ENCODE results near the gene GPHN. TPM values are rescaled to one million over a fixed set of nuclear protein-coding genes. Genes with fewer than 3 reads are reported as not detected.
"Not testable (repeated sequence)": the region's sequence is repeated elsewhere in the genome, so short reads cannot be mapped to it uniquely, and the experiment has no call there.

The GPHN gene
- total RNA-seq, 2 donors from 2014 or later: 18.1 to 21.2 TPM

DNA sequence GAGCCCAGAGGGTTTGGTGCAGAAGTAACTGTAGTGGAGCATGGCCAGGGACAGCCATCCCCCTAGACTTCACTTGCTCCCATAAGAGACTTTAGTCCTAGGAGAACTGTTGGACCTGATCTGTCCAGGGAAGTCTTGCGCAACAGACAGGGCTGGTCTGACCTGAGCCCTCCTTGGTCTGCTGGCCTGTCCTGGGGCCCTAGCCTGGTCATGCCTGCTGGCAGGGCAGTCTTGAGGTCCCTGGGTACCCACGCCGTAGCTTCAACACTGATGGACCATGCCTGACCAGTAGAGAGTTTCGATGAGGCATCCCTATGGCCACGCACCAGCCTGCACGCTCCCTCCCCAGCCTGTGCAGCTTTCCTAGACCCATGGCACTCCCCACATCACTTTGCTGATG, 305.7 kb downstream of the GPHN start:
- peaks cover 15 to 21% of the 10 kb centered on the region in 2 donors for H3K9me3 Mint-ChIP-seq
- no peak for DNase-seq
- no peak overlapping the region for H3K4me3 Mint-ChIP-seq
- H3K27ac Mint-ChIP-seq: no peak overlapping the region
- H3K4me1 Mint-ChIP-seq (ENCODE audit: low read depth): no peaks in the 10 kb centered on the region
- ATAC-seq (replicated peaks in 1 of 2): no peak
- no peaks in the 10 kb centered on the region for H3K27me3 Mint-ChIP-seq (ENCODE audit: low read depth)
- peaks cover 18 to 24% of the 10 kb centered on the region in 2 donors for H3K36me3 Mint-ChIP-seq (ENCODE audit: insufficient read depth in 2 of 2)

DNA sequence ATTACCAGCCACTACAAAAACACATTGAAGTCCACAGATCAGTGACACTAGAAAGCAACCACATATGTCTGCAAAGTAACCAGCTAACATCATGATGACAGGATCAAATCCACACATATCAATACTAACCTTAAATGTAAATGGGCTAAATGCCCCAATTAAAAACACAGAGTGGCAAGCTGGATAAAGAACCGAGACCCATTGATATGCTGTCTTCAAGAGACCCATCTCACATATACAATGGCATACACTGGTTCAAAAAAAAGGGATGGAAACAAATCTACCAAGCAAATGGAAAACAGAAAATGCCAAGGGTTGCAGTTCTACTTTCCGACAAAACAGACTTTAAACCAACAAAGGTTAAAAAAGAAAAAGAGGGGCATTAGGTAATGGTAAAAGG, 307.7 kb downstream of the GPHN start:
- peaks cover 18 to 24% of the 10 kb centered on the region in 2 donors for H3K36me3 Mint-ChIP-seq (ENCODE audit: insufficient read depth in 2 of 2)
- no peak overlapping the region for H3K27ac Mint-ChIP-seq
- DNase-seq (no peak), ATAC-seq (replicated peaks in 1 of 2) (no peak)
- peaks cover 15 to 21% of the 10 kb centered on the region in 2 donors for H3K9me3 Mint-ChIP-seq
- H3K27me3 Mint-ChIP-seq (ENCODE audit: low read depth): no peaks in the 10 kb centered on the region
- no peak overlapping the region for H3K4me3 Mint-ChIP-seq
- no peaks in the 10 kb centered on the region for H3K4me1 Mint-ChIP-seq (ENCODE audit: low read depth)

DNA sequence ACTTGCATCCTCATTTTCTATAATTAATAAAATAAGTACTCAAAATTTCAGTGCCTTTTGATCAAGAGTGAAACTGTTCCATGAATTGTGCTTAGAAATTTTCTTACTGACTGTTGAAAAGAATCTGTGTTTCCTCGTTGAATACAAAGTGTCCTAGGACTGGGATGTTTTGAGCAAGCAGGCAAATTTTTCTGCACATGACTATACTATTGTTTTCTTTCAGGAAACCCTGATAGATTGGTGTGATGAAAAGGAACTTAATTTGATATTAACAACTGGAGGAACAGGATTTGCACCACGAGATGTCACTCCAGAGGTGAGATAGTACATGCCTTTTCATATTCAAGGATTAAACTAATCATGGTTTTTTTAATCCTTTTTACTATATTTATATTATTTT, 316.3 kb downstream of the GPHN start:
- H3K27ac Mint-ChIP-seq: no peak overlapping the region
- DNase-seq (no peak), ATAC-seq (replicated peaks in 1 of 2) (no peak)
- no peaks in the 10 kb centered on the region for H3K9me3 Mint-ChIP-seq
- H3K36me3 Mint-ChIP-seq (ENCODE audit: insufficient read depth in 2 of 2): no peaks in the 10 kb centered on the region
- no peaks in the 10 kb centered on the region for H3K27me3 Mint-ChIP-seq (ENCODE audit: low read depth)
- no peak overlapping the region for H3K4me3 Mint-ChIP-seq
- no peaks in the 10 kb centered on the region for H3K4me1 Mint-ChIP-seq (ENCODE audit: low read depth)

DNA sequence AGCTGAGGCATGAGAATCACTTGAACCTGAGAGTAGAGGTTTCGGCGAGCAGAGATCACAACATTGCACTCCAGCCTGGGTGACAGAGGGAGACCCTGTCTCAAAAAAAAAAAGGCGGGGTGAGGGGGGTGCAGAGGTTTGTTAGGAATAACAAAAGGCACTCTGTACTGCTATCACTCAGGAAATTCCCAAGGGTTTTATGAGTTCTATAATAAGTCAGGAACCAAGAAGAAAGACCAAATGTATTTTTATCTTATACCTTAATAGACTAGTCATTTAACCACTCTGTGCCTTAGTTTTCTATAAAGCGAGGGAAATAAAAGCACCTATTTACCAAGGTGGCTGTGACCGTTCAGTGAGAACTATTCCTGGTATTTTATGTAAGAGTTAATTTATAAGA, 319.2 kb downstream of the GPHN start:
- H3K9me3 Mint-ChIP-seq: no peaks in the 10 kb centered on the region
- H3K27ac Mint-ChIP-seq: no peak overlapping the region
- no peak for ATAC-seq (replicated peaks in 1 of 2)
- H3K27me3 Mint-ChIP-seq (ENCODE audit: low read depth): no peaks in the 10 kb centered on the region
- no peaks in the 10 kb centered on the region for H3K4me1 Mint-ChIP-seq (ENCODE audit: low read depth)
- no peaks in the 10 kb centered on the region for H3K36me3 Mint-ChIP-seq (ENCODE audit: insufficient read depth in 2 of 2)
- no peak for DNase-seq
- H3K4me3 Mint-ChIP-seq: no peak overlapping the region

DNA sequence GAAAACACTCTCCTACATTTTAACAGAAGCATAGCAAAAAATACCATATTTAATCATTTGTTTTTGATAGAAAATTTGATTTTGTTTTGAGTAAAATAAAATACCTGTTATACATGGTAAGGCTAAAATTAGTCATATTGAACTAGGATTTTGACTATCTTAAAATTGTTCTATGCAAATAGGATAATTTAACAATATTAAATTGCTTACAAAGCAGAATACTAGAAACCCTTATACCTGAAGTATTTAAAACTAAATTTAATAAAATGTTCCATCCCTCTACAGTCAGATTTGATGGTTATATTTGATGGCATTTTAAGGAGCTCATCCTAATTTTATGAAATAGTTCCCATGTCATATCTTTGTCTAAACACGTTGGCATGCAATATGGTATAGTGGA, 323.2 kb downstream of the GPHN start:
- peaks cover 2% of the 10 kb centered on the region in 2 donors for H3K9me3 Mint-ChIP-seq
- no peaks in the 10 kb centered on the region for H3K27me3 Mint-ChIP-seq (ENCODE audit: low read depth)
- H3K36me3 Mint-ChIP-seq (ENCODE audit: insufficient read depth in 2 of 2): peaks cover 3 to 5% of the 10 kb centered on the region in 2 donors
- DNase-seq: no peak
- ATAC-seq (replicated peaks in 1 of 2): no peak
- H3K27ac Mint-ChIP-seq: no peak overlapping the region
- no peak overlapping the region for H3K4me3 Mint-ChIP-seq
- H3K4me1 Mint-ChIP-seq (ENCODE audit: low read depth): no peaks in the 10 kb centered on the region

DNA sequence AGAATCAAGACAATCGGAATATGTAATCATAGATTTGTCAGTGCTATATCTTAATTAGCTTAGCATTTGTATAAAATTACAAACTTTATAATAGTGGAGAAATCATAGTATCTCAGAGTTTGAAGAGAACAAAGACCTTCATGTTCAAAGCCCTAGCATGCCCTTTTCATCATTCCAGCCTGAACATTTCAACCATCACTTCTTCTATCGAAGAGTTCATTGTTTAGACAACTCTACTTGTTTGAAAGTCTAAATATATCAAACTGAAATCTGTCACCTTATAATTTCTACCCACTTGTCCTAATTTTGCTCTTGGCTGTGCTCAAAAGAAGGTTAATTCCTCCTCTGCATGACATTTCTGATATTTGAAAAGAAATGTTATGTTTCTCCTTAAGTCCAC, 325.9 kb downstream of the GPHN start:
- no peak for ATAC-seq (replicated peaks in 1 of 2)
- Mint-ChIP-seq H3K27ac (no peak overlapping the region), H3K4me1 (ENCODE audit: low read depth) (no peaks in the 10 kb centered on the region), H3K36me3 (ENCODE audit: insufficient read depth in 2 of 2) (peaks cover 3 to 5% of the 10 kb centered on the region in 2 donors), H3K4me3 (no peak overlapping the region), H3K9me3 (peaks cover 2% of the 10 kb centered on the region in 2 donors), H3K27me3 (ENCODE audit: low read depth) (no peaks in the 10 kb centered on the region)
- DNase-seq: no peak

DNA sequence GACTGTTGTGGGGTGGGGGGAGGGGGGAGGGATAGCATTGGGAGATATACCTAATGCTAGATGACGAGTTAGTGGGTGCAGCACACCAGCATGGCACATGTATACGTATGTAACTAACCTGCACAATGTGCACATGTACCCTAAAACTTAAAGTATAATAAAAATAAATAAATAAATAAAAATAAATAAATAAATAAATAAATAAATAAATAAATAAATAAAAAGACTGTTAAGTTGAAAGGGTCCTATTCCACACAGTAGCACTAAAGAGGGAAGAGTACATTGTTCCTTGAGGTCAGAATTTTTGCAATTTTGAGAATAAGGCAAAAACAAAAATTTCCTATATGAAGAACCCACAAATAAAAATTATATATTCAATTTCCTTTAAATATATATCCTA, 329.5 kb downstream of the GPHN start:
- H3K9me3 Mint-ChIP-seq; H3K4me1 Mint-ChIP-seq (ENCODE audit: low read depth); DNase-seq; H3K27ac Mint-ChIP-seq; H3K4me3 Mint-ChIP-seq; ATAC-seq (replicated peaks in 1 of 2); H3K36me3 Mint-ChIP-seq (ENCODE audit: insufficient read depth in 2 of 2); H3K27me3 Mint-ChIP-seq (ENCODE audit: low read depth): not testable (repeated sequence)

DNA sequence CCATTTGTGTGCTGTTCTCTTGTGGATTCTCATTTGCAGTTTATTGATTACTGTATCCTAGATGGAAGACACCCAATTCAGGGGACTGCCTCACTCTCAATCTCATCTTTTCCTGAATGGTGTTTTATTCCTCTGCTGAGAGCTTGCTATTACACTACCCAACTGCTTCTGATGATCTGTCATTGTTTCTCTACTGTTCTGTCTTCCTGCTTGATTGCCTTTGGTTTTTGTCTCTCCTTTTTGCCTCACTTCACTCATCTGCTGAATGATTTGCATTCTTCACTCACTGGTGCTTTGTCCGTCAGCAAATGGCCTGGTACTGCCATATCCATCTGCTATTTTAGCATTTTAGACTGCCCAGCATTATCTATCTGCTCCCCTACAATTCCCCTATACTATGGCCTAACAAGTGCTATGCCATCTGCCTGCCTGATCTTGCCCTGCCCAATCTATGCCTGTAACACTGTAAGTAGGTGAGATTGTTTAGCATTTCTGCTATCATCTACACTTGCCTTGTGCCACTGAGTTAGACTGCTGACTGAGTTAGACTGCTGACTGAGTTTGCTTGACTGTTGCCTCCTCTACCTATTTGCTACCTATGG, 335.1 kb downstream of the GPHN start:
- Mint-ChIP-seq H3K27me3 (ENCODE audit: low read depth) (no peaks in the 10 kb centered on the region), H3K36me3 (ENCODE audit: insufficient read depth in 2 of 2) (no peaks in the 10 kb centered on the region), H3K4me1 (ENCODE audit: low read depth) (no peaks in the 10 kb centered on the region), H3K4me3 (no peak overlapping the region), H3K27ac (no peak overlapping the region), H3K9me3 (no peaks in the 10 kb centered on the region)
- ATAC-seq (replicated peaks in 1 of 2) (no peak), DNase-seq (no peak)

DNA sequence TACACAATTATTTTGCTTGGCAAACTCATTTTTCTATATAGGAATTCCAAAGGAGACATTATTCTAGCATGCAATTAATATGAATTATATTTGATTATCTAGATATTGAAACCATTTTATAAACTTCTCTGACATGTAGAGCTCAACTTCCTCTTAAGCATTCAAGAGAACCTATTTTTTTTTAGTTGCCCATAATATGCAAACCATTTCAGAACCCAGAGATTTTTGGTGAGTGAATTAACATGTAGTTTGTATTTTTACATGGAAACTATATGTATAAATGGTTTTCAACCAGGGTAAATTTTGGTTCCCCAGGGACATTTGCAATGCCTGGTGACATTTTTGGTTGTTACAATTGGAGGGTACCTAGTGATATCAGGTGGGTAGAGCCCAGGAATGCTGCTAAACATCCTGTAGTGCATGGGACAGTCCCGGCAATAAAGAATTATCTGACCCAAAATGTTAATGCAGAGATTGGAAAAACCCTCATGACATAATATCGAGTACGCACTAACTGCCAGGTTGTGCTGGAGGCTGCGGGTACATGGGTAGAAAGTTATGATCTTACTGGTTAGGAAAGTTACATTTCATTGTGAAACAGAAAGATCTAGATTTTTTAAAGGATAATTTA, 342.4 kb downstream of the GPHN start:
- Mint-ChIP-seq H3K4me3 (no peak overlapping the region), H3K9me3 (peaks cover 0 to 3% of the 10 kb centered on the region in 2 donors), H3K27me3 (ENCODE audit: low read depth) (no peaks in the 10 kb centered on the region), H3K36me3 (ENCODE audit: insufficient read depth in 2 of 2) (peaks cover 1 to 2% of the 10 kb centered on the region in 2 donors), H3K27ac (no peak overlapping the region), H3K4me1 (ENCODE audit: low read depth) (no peaks in the 10 kb centered on the region)
- ATAC-seq (replicated peaks in 1 of 2) (no peak), DNase-seq (no peak)

DNA sequence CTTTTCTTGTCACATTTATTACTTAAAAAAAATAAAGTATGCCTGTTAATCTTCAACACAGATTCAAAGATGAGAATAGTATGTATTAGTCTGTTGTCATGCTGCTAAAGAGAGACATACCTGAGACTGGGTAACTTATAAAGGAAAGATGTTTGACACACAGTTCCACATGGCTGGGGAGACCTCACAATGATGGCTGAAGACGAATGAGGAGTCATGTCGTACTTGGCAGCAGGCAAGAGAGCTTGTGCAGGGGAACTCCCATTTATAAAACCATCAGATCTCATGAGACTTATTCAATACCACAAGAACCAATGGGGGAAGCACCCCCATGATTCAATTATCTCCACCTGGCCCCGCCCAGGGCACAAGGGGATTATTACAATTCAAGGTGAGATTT, 345.4 kb downstream of the GPHN start:
- H3K27me3 Mint-ChIP-seq (ENCODE audit: low read depth): no peaks in the 10 kb centered on the region
- ATAC-seq (replicated peaks in 1 of 2) (no peak), DNase-seq (no peak)
- peaks cover 6 to 7% of the 10 kb centered on the region in 2 donors for H3K36me3 Mint-ChIP-seq (ENCODE audit: insufficient read depth in 2 of 2)
- peaks cover 0 to 7% of the 10 kb centered on the region in 2 donors for H3K9me3 Mint-ChIP-seq
- no peak overlapping the region for H3K4me3 Mint-ChIP-seq
- no peaks in the 10 kb centered on the region for H3K4me1 Mint-ChIP-seq (ENCODE audit: low read depth)
- no peak overlapping the region for H3K27ac Mint-ChIP-seq

DNA sequence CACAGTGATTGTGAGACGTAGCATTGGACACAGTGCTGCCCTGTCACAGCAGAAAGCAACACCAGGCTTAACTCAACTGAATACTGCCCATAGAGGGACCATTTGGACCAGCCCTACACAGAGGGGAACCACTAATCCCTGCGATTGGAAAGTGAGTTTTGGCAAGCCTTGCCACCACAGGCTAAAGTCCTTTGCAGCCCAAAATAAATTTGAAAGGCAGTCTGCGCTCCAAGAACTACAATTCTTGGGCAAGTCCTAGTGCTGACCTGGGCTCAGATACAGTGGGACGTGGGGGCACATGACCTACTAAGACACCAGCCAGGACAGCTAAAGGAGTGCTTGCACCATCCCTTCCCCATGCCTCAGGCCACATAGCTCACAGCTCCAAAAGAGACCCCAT, 349.9 kb downstream of the GPHN start:
- no peak for DNase-seq

DNA sequence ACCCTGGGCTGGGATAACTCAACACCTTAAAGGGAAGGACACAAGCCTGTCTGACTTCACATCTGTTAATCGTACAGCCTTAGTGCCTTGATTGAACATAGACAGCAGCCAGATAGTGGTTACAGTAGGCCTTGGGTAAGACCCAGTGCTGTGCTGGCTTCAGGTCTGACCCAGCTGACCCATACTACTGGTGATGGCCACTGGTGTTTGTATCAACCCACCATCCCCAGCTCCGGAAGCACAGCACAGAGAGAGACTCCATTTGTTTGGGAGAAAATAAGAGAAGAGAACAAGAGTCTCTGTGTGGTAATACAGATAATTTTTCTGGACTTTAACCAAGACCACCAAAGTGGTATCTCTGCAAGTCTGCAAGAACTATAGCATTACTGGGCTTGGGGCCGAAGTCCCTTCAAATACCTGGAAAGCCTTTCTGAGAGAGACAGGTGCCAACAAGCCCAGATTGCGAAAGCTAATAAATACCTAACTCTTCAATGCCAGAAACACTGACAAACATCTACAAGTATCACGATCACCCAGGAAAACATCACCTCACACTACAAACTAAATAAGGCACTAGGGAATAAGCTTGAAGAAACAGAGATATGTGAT, 351.2 kb downstream of the GPHN start:
- Mint-ChIP-seq H3K4me3 (no peak overlapping the region), H3K27ac (no peak overlapping the region), H3K36me3 (ENCODE audit: insufficient read depth in 2 of 2) (peaks cover 9 to 12% of the 10 kb centered on the region in 2 donors), H3K4me1 (ENCODE audit: low read depth) (no peaks in the 10 kb centered on the region), H3K9me3 (peaks cover 7 to 17% of the 10 kb centered on the region in 2 donors), H3K27me3 (ENCODE audit: low read depth) (no peaks in the 10 kb centered on the region)
- ATAC-seq (replicated peaks in 1 of 2) (no peak), DNase-seq (no peak)

More for the DNA sequence above, 349.9 kb downstream of the GPHN start:
- H3K4me3 Mint-ChIP-seq: no peak overlapping the region
- H3K27ac Mint-ChIP-seq: no peak overlapping the region
- peaks cover 10 to 14% of the 10 kb centered on the region in 2 donors for H3K36me3 Mint-ChIP-seq (ENCODE audit: insufficient read depth in 2 of 2)
- H3K9me3 Mint-ChIP-seq: peaks cover 7 to 19% of the 10 kb centered on the region in 2 donors
- no peaks in the 10 kb centered on the region for H3K4me1 Mint-ChIP-seq (ENCODE audit: low read depth)
- no peaks in the 10 kb centered on the region for H3K27me3 Mint-ChIP-seq (ENCODE audit: low read depth)
- no peak for ATAC-seq (replicated peaks in 1 of 2)

DNA sequence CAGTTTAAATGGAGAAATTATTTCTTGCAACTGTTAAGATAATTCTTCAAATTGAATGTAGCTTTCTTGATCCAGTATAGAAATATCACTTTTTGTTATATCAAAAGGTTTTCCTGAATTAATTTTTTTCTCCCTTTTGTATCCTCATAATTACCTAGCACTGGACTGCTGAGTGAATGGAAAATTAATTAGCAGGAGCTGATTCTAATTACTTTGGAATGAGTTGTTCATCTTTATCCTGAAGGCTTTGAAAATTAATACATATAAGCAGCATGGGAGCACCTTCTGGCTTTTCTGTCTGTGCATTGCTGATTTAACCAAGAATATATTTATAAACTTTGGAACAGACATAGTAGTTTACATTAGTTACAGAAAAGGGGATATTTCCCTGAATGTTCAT, 373.6 kb downstream of the GPHN start:
- peaks cover 12 to 15% of the 10 kb centered on the region in 2 donors for H3K9me3 Mint-ChIP-seq
- H3K27ac Mint-ChIP-seq: no peak overlapping the region
- no peak overlapping the region for H3K4me3 Mint-ChIP-seq
- DNase-seq (no peak), ATAC-seq (replicated peaks in 1 of 2) (no peak)
- no peaks in the 10 kb centered on the region for H3K4me1 Mint-ChIP-seq (ENCODE audit: low read depth)
- H3K36me3 Mint-ChIP-seq (ENCODE audit: insufficient read depth in 2 of 2): peaks cover 2 to 10% of the 10 kb centered on the region in 2 donors
- no peaks in the 10 kb centered on the region for H3K27me3 Mint-ChIP-seq (ENCODE audit: low read depth)

Data from activated T-cell treated with anti-CD3 and anti-CD28 coated beads, Interleukin-2, amount 50 U/mL, for 72 hours (primary cell).